Myocyte (in vitro differentiated cells): ENCODE measurements around the gene TMPRSS2. TPM values are rescaled to one million over a fixed set of nuclear protein-coding genes. Genes with fewer than 3 reads are reported as not detected.
A peak's percentile ranks its signal among the peaks of the same experiment; 100 is the strongest.
"Not testable (repeated sequence)": the region's sequence is repeated elsewhere in the genome, so short reads cannot be mapped to it uniquely, and the experiment has no call there.

Experiments used
- DNase-seq: peaks from one replicate; pipeline ENCODE4 v3.0.0-alpha.2; 2012; ENCODE audit warnings: low read depth
- total RNA-seq: library from RNA; depleted of rRNA; stranded (reverse); fragments of >200 nt; gene quantifications from 2 replicates; pipeline ENCODE4 v1.2.3, GENCODE V29; 2014

TMPRSS2 gene
- total RNA-seq, 1 donor from 2014 or later, result not detected

GRCh38 chr21:41428311-41428710 is 79.6 kb downstream of the TMPRSS2 start:
- no peak for DNase-seq

- no peak for DNase-seq
Observed at GRCh38 chr21:41427556-41427955, 80.4 kb downstream of the TMPRSS2 start.

GRCh38 chr21:41426676-41427404 is 81.1 kb downstream of the TMPRSS2 start:
- DNase-seq, result no peak

- peak; percentile 8 for DNase-seq
Observed at GRCh38 chr21:41425954-41426675, 81.8 kb downstream of the TMPRSS2 start, which contains the start of gene MX1. Gene MX1 (plus strand): TSS chr21:41426239. CDS start chr21:41432071, 5,832 bp downstream.

- no peak for DNase-seq
Observed at GRCh38 chr21:41425588-41425953, 82.4 kb downstream of the TMPRSS2 start.

- not testable (repeated sequence) for DNase-seq
Observed at GRCh38 chr21:41423305-41423636, 84.7 kb downstream of the TMPRSS2 start.

- DNase-seq, result no peak
Observed at GRCh38 chr21:41422546-41423304, 85.2 kb downstream of the TMPRSS2 start.

- DNase-seq, result not testable (repeated sequence)
Observed at GRCh38 chr21:41420998-41421397, 87.0 kb downstream of the TMPRSS2 start.

GRCh38 chr21:41419921-41420862 is 87.8 kb downstream of the TMPRSS2 start:
- peak; percentile 83 for DNase-seq

- no peak for DNase-seq
Observed at GRCh38 chr21:41418956-41419680, 88.8 kb downstream of the TMPRSS2 start.

GRCh38 chr21:41418393-41418792 is 89.6 kb downstream of the TMPRSS2 start:
- no peak for DNase-seq

- not testable (repeated sequence) for DNase-seq
Observed at GRCh38 chr21:41417505-41417904, 90.5 kb downstream of the TMPRSS2 start.

Other genes starting within 250 kb of the TMPRSS2 start
- gene FAM3B, start 191.4 kb downstream of the TMPRSS2 start, total RNA-seq, result not detected in 2 replicates
- 0.57 and 0.91 TPM in 2 replicates for gene MX2, start 146.1 kb downstream of the TMPRSS2 start, total RNA-seq
- gene MX1, start 81.9 kb downstream of the TMPRSS2 start, total RNA-seq, result 14.0 and 22.6 TPM in 2 replicates